Measurements from ENCODE around the gene ECHDC1. TPM values are rescaled to one million over a fixed set of nuclear protein-coding genes. Genes with fewer than 3 reads are reported as not detected.

Gene ECHDC1
- total RNA-seq, 1 experiment from 2014 or later, result 47.2 TPM

- TSS peak; percentile 97 for BruUV-seq (replicated peaks)
- intact Hi-C loops (cut with micrococcal nuclease), result loop anchor here (1.0 kb wide), 1 partner anchor 23 kb away; the partner anchor contains the start of gene ECHDC1
- Histone ChIP-seq H3K4me2 (ENCODE audit: low read length) (peak overlapping the region; percentile 68), H3K9ac (ENCODE audit: low read length) (peak overlapping the region; percentile 32), H3K4me3 (replicated peaks in 1 of 2; ENCODE audit: low read depth in 1 of 2, low read length in 2 of 2) (peak overlapping the region; percentile 19 to 38), H4K20me1 (ENCODE audit: insufficient read depth) (no peaks in the 10 kb centered on the region), H3K27me3 (ENCODE audit: insufficient read depth, low read length) (no peaks in the 10 kb centered on the region), H3K9me2 (ENCODE audit: insufficient read depth) (no peaks in the 10 kb centered on the region), H3K9me3 (ENCODE audit: control insufficient read depth in 1 of 2, insufficient read depth in 1 of 2, low read depth in 1 of 2, low read length in 2 of 2) (no peaks in the 10 kb centered on the region), H3K36me3 (ENCODE audit: control insufficient read depth in 1 of 2, insufficient read depth in 2 of 2, low read length in 2 of 2) (no peaks in the 10 kb centered on the region), H3K27ac (ENCODE audit: low read depth, low read length) (peak overlapping the region; percentile 60; the same call in 1 of the 2 replicates), H3K4me1 (ENCODE audit: control insufficient read depth in 1 of 2, insufficient read depth in 2 of 2, low read length in 2 of 2) (peaks cover 17 to 20% of the 10 kb centered on the region in 2 experiments), H2AFZ (ENCODE audit: low read depth, low read length, poor library complexity, severe bottlenecking) (peak overlapping the region; percentile 64), H3K79me2 (ENCODE audit: insufficient read depth, low read length) (no peaks in the 10 kb centered on the region)
- TF ChIP-seq EZH2phosphoT487 (IDR thresholded peaks at IDR 0.05; ENCODE audit: borderline replicate concordance), result no peak
- no peak for TF ChIP-seq ATF3 (IDR thresholded peaks at IDR 0.05)
- TF ChIP-seq SIN3A (IDR thresholded peaks at IDR 0.05; ENCODE audit: low read depth), result no peak
- no peak for TF ChIP-seq POLR2AphosphoS5 (IDR thresholded peaks at IDR 0.05; ENCODE audit: low read depth, low read length)
- TF ChIP-seq SP1 (IDR thresholded peaks at IDR 0.05; ENCODE audit: low read depth), result no peak
- TF ChIP-seq RAD21 (IDR thresholded peaks at IDR 0.05; ENCODE audit: low read depth), result no peak
- no peak for TF ChIP-seq ZBTB33 (IDR thresholded peaks at IDR 0.05; ENCODE audit: extremely low read depth, insufficient replicate concordance, low read length)
- TF ChIP-seq POLR2A (IDR thresholded peaks at IDR 0.05; ENCODE audit: borderline replicate concordance, extremely low read depth, insufficient read depth, insufficient read length), result no peak
- no peak for TF ChIP-seq CBX3 (IDR thresholded peaks at IDR 0.05; ENCODE audit: low read depth)
- no peak for TF ChIP-seq MAX (IDR thresholded peaks at IDR 0.05)
- no peak for TF ChIP-seq CEBPB (IDR thresholded peaks at IDR 0.05; ENCODE audit: low read depth)
- no peak for TF ChIP-seq ZNF274 (IDR thresholded peaks at IDR 0.05; ENCODE audit: low read depth, low read length)
- TF ChIP-seq ZFX (IDR thresholded peaks at IDR 0.05), result no peak
- ChIA-PET CTCF (no interaction called here), POLR2A (interaction anchor here (1.1 to 1.6 kb wide), 2 partner anchors 10 to 21 kb away, joined by 3 to 5 read pairs; no protein-coding TSS in a partner anchor), RAD21 (ENCODE audit: low non-redundant PET in 1 of 2, low total read pairs in 2 of 2, uncharacterized antibody in 2 of 2, unreplicated experiment in 2 of 2) (no interaction called here)
- ATAC-seq (peak; percentile 7; the same call in 1 of the 2 replicates), DNase-seq (ENCODE audit: low read depth, low spot score) (no peak)
These were observed 22.5 kb upstream of the ECHDC1 start for GRCh38 chr6:127365874-127366273.

Measured in HCT116 (cell line).